ENCODE results near the gene JAK1.

Gene JAK1

DNA sequence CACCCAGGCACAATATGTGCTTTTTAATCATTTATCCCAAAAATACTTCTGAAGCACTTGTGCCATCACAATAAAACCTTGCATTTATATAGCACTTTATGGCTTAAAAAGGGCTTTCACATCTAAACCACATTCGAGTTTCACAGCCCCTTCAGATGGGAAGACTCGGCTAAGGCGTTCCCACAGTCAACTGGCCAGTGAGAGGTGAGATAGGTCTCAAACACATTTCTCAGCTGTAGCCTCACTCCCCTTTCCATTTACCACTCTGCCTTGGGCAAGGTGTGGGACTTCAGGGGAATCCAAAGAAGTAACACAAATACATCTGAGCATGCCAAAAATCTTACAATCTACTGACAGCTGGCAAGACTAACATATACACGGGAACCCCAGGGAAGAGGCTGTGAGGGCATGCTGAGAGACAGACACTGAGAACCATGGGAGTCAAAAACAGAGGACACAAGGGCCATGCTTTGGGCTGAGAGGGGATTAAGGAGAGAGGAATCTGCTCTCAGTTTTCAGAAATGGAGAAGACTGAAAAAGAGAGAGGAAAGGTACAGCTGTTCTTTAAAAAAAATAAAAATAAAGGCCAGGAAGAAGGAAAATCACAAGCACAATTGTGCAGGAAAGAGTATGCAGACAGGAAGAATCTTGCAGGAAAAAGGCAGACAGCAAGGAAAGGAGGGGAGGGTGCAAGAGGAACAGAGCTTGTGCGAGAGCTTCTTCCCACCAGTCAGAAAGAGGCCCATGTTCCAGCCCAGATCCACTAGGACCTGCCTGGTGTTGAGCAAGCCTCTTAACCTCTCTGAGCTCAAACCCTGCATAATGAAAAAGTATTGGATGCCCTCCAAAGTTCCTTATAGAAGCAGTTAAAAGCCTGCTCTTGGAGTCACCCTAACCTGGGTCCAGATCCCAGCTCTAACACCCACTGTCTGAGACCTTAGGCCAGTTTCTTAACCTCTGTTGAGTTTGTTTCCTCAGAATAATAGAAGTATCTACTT, 73.5 kb downstream of the JAK1 start:
- H3K9ac ChIP-seq (ENCODE audit: low read depth, low read length): no peak overlapping the region
- peaks cover 51% of the 10 kb centered on the region for H3K4me1 ChIP-seq (ENCODE audit: insufficient read depth, low read length)

GRCh38 chr1:64891448-64891825, 74.9 kb downstream of the JAK1 start:
- no peaks in the 10 kb centered on the region for H3K9me3 ChIP-seq (ENCODE audit: control insufficient read depth, insufficient read depth, low read length)
- H3K9ac ChIP-seq (ENCODE audit: low read depth, low read length): no peak overlapping the region
- H3K36me3 ChIP-seq (ENCODE audit: insufficient read depth, low read length): no peaks in the 10 kb centered on the region
- H3K4me1 ChIP-seq (ENCODE audit: insufficient read depth, low read length): peaks cover 57% of the 10 kb centered on the region

More for the DNA sequence above, 73.5 kb downstream of the JAK1 start:
- H3K36me3 ChIP-seq (ENCODE audit: insufficient read depth, low read length): no peaks in the 10 kb centered on the region
- no peaks in the 10 kb centered on the region for H3K9me3 ChIP-seq (ENCODE audit: control insufficient read depth, insufficient read depth, low read length)

DNA sequence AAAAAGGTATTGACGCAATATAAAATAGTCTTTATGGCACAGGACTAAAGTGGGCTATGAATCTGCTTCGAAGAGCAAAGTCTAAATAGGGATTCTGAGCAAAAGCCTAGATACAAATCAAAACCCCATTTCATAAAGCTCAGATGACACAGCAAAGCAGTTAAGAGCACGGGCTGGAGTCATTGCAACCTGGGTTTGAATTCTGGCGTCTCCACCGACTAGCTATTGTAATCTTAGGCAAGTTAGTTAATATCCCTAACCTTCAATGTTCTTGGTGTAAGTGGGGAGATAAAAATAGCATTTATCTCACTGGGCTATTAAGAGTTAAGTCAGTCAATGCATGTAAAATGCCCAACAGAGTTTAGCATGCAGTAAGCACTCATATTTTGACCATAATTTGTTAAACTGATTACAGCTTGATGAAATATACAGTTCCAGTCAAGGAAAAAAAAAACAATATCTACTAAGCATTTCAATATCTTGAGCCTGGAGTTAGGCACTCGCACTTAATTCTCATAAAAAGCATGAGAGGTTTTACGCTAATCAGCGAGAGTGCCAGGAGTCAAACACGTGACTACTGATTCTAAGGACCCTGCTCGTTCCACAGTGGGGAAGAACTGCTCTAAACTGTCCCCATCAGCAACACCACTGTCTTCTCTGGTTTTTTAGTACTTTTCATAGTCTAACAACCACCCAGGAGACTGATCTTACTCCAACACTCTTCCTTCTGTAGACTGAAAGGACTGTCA, 75.5 kb downstream of the JAK1 start:
- no peaks in the 10 kb centered on the region for H3K9me3 ChIP-seq (ENCODE audit: control insufficient read depth, insufficient read depth, low read length)

GRCh38 chr1:64887689-64888217, 78.6 kb downstream of the JAK1 start:
- Histone ChIP-seq H3K9ac (ENCODE audit: low read depth, low read length) (no peak overlapping the region), H3K4me1 (ENCODE audit: insufficient read depth, low read length) (peaks cover 36% of the 10 kb centered on the region), H3K9me3 (ENCODE audit: control insufficient read depth, insufficient read depth, low read length) (no peaks in the 10 kb centered on the region), H3K36me3 (ENCODE audit: insufficient read depth, low read length) (no peaks in the 10 kb centered on the region)

More for the DNA sequence above, 75.5 kb downstream of the JAK1 start:
- H3K36me3 ChIP-seq (ENCODE audit: insufficient read depth, low read length): no peaks in the 10 kb centered on the region
- H3K4me1 ChIP-seq (ENCODE audit: insufficient read depth, low read length): peaks cover 56% of the 10 kb centered on the region
- H3K9ac ChIP-seq (ENCODE audit: low read depth, low read length): no peak overlapping the region

DNA sequence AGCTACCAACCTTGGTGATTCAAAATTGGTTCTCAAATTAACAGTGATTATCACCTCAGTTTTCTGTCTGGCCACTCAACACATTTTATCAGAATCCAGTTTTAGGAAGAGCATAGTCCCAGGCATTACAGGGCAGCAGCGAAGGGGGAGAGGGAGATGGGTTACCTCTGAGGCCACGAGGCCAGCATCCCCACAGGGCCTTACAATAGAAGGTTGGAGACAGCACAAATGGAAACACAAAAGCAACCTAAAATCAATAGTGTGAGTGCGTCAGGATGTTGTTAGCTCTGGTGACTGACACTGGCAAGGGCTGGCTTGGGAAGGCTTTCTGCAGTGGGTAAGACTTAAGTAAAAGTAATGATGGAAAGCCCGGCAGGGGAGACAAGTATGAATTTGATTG, 79.5 kb downstream of the JAK1 start:
- Histone ChIP-seq H3K9ac (ENCODE audit: low read depth, low read length) (no peak overlapping the region), H3K36me3 (ENCODE audit: insufficient read depth, low read length) (no peaks in the 10 kb centered on the region), H3K9me3 (ENCODE audit: control insufficient read depth, insufficient read depth, low read length) (no peaks in the 10 kb centered on the region), H3K4me1 (ENCODE audit: insufficient read depth, low read length) (peaks cover 35% of the 10 kb centered on the region)

- Histone ChIP-seq H3K9ac (ENCODE audit: low read depth, low read length) (no peak overlapping the region), H3K9me3 (ENCODE audit: control insufficient read depth, insufficient read depth, low read length) (no peaks in the 10 kb centered on the region), H3K4me1 (ENCODE audit: insufficient read depth, low read length) (peaks cover 23% of the 10 kb centered on the region), H3K36me3 (ENCODE audit: insufficient read depth, low read length) (no peaks in the 10 kb centered on the region)
Observed at GRCh38 chr1:64885648-64886047, 80.7 kb downstream of the JAK1 start.

- Histone ChIP-seq H3K36me3 (ENCODE audit: insufficient read depth, low read length) (no peaks in the 10 kb centered on the region), H3K9ac (ENCODE audit: low read depth, low read length) (no peak overlapping the region), H3K4me1 (ENCODE audit: insufficient read depth, low read length) (peaks cover 17% of the 10 kb centered on the region), H3K9me3 (ENCODE audit: control insufficient read depth, insufficient read depth, low read length) (no peaks in the 10 kb centered on the region)
Observed at GRCh38 chr1:64884261-64885040, 81.9 kb downstream of the JAK1 start.

DNA sequence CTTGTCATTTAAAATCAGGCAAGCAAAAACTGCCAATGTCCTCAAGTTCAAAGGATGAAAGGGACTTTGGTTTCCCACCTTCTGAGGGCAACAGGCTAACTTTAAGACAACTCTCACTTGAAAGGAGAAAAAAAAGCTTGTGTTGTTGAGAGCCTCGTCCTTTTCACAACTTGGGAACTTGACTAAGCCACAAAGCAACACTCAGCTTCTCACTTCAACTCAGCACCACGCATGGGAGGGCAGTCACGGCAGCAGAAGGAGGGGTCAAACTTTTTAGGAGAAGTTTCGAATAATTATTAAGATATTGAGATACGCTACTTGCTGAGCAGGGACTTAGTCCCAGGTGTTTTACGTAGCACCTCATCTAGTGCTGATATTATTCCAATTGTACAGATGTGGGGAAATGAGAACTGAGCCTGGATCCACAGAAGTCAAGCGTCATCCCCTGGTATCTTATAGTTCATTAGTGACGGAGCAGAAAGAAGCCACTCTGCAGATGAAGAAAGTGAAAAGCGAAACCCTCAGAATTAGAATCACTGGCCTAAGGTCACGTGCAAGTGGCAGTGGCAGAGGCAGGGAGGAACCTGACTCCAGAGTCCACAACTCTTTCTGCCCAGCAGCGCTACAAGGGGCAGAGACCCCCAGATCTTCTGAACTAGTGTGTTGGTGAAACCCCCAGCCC, 83.6 kb downstream of the JAK1 start:
- no peaks in the 10 kb centered on the region for H3K36me3 ChIP-seq (ENCODE audit: insufficient read depth, low read length)
- H3K9me3 ChIP-seq (ENCODE audit: control insufficient read depth, insufficient read depth, low read length): no peaks in the 10 kb centered on the region
- H3K4me1 ChIP-seq (ENCODE audit: insufficient read depth, low read length): peaks cover 17% of the 10 kb centered on the region
- H3K9ac ChIP-seq (ENCODE audit: low read depth, low read length): no peak overlapping the region

- Histone ChIP-seq H3K9ac (ENCODE audit: low read depth, low read length) (no peak overlapping the region), H3K4me1 (ENCODE audit: insufficient read depth, low read length) (0 out of 2 replicates have a peak, but pooled peaks cover 2% of the 10 kb centered on the region), H3K9me3 (ENCODE audit: control insufficient read depth, insufficient read depth, low read length) (no peaks in the 10 kb centered on the region), H3K36me3 (ENCODE audit: insufficient read depth, low read length) (no peaks in the 10 kb centered on the region)
Observed at GRCh38 chr1:64881281-64881680, 85.1 kb downstream of the JAK1 start.

DNA sequence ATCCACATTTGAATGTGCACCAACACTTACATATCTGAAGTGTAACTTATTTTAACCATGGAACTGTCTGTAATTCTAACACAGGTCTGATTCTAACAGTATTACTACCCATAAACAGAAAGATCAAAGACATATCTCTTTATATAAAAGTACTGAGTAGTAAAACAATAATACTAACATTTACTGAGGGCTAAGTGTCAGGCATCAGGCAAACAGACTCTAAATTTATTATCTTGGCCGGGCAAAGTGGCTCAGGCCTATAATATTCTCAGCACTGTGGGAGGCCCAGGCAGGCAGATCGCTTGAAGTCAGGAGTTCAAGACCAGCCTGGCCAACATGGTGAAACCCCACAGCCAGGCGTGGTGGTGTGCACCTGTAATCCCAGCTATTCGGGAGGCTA, 85.9 kb downstream of the JAK1 start:
- H3K9ac ChIP-seq (ENCODE audit: low read depth, low read length): no peak overlapping the region
- no peaks in the 10 kb centered on the region for H3K4me1 ChIP-seq (ENCODE audit: insufficient read depth, low read length)
- H3K9me3 ChIP-seq (ENCODE audit: control insufficient read depth, insufficient read depth, low read length): no peaks in the 10 kb centered on the region
- no peaks in the 10 kb centered on the region for H3K36me3 ChIP-seq (ENCODE audit: insufficient read depth, low read length)

DNA sequence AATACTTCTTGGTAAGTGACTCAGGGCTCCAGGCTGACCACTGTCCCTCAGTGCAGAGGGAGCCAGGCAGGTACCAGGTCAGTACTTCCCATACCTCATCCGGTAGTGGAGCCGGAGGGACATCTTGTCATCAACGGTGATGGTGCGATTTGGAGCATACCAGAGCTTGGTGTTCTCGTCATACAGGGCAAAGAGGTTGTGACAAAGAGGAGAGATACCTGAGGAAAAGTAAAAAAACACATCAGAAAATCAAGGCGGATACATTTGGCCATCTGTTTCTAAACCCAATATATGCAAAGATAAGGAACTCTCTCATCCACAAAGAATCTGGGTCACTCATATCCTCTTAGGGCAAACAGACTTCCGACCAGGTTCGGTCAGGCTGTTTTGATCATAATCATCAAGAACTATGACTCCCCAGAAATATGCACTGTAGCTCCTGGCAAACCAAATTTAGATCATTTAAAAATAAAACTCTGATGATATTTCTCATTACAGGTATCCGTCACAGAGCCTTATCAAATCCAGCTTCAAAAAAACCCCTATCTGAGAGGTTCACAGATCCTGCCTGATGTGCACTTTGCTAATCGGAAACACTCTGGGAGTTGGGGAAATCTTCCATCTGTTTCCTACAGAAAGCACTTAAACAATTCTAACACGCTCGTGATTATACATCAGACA, 87.3 kb downstream of the JAK1 start:
- no peak overlapping the region for H3K9ac ChIP-seq (ENCODE audit: low read depth, low read length)
- H3K36me3 ChIP-seq (ENCODE audit: insufficient read depth, low read length): no peaks in the 10 kb centered on the region
- no peaks in the 10 kb centered on the region for H3K4me1 ChIP-seq (ENCODE audit: insufficient read depth, low read length)

GRCh38 chr1:64878090-64878489, 88.3 kb downstream of the JAK1 start:
- no peaks in the 10 kb centered on the region for H3K36me3 ChIP-seq (ENCODE audit: insufficient read depth, low read length)
- no peaks in the 10 kb centered on the region for H3K4me1 ChIP-seq (ENCODE audit: insufficient read depth, low read length)
- no peak overlapping the region for H3K9ac ChIP-seq (ENCODE audit: low read depth, low read length)
- no peaks in the 10 kb centered on the region for H3K9me3 ChIP-seq (ENCODE audit: control insufficient read depth, insufficient read depth, low read length)

More for the DNA sequence above, 87.3 kb downstream of the JAK1 start:
- H3K9me3 ChIP-seq (ENCODE audit: control insufficient read depth, insufficient read depth, low read length): no peaks in the 10 kb centered on the region

DNA sequence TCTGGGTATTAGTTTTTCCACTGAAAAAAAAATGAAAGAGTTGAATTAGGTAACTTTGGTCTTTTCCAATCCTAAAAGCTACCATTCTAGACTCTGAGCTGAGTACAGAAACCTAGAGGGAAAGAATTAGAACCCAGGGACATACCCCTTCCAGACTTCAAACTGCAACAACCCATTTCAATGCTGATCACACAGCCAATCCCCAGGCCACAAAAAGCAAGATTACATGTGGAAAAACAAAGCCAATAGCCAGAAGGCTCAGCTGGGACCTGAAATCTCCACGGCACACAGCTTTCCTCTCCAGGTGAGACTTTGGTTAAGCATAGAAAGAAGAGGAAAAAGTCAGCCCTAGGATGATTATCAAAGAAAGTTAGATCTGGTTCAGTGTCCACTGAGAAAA, 88.8 kb downstream of the JAK1 start:
- H3K4me1 ChIP-seq (ENCODE audit: insufficient read depth, low read length): no peaks in the 10 kb centered on the region
- H3K36me3 ChIP-seq (ENCODE audit: insufficient read depth, low read length): no peaks in the 10 kb centered on the region
- H3K9ac ChIP-seq (ENCODE audit: low read depth, low read length): no peak overlapping the region
- H3K9me3 ChIP-seq (ENCODE audit: control insufficient read depth, insufficient read depth, low read length): no peaks in the 10 kb centered on the region
